Peyer's patch (tissue), 4 donors: ENCODE measurements around the gene UROC1.

ENCODE experiments used
- CTCF ChIP-seq, 6 experiments: fragments of 450-650 bp in 4 of 6; fragments of 200-600 bp in 2 of 6; sonication (generic) in 1 of 6; IDR thresholded peaks; one replicate each; pipeline ENCODE4 v1.5.1; 2017 to 2019; ENCODE audit warnings: antibody characterized with exemption in 6 of 6, mild to moderate bottlenecking in 3 of 6, moderate library complexity in 1 of 6
- POLR2A ChIP-seq, 2 donors: fragments of 450-650 bp; IDR thresholded peaks; one replicate each; pipeline ENCODE4 v1.5.1; 2017; ENCODE audit warnings: antibody characterized with exemption in 2 of 2, mild to moderate bottlenecking in 2 of 2, moderate library complexity in 2 of 2

GRCh38 chr3:126447456-126448106, 70.0 kb downstream of the UROC1 start:
- TF ChIP-seq CTCF (IDR thresholded peaks at IDR 0.05) (no peak), POLR2A (IDR thresholded peaks at IDR 0.05) (no peak)
